GM19023 (cell line): ENCODE results near the gene ZCCHC7.
"Not testable (repeated sequence)": the region's sequence is repeated elsewhere in the genome, so short reads cannot be mapped to it uniquely, and the experiment has no call there.

ENCODE experiments used
- ATAC-seq: cut with Tn5 transposase; IDR thresholded peaks from one replicate; pipeline ENCODE4 v1.9.1; 2021; ENCODE audit warnings: mild to moderate bottlenecking, moderate library complexity; ENCODE audit not compliant: unreplicated experiment

Gene ZCCHC7

GRCh38 chr9:37203456-37203855 lies 83.1 kb downstream of the ZCCHC7 start:
- ATAC-seq = not testable (repeated sequence)

- no peak for ATAC-seq
Measured at GRCh38 chr9:37206121-37206620, 85.8 kb downstream of the ZCCHC7 start.

GRCh38 chr9:37209431-37210386 lies 89.3 kb downstream of the ZCCHC7 start:
- no peak for ATAC-seq

DNA sequence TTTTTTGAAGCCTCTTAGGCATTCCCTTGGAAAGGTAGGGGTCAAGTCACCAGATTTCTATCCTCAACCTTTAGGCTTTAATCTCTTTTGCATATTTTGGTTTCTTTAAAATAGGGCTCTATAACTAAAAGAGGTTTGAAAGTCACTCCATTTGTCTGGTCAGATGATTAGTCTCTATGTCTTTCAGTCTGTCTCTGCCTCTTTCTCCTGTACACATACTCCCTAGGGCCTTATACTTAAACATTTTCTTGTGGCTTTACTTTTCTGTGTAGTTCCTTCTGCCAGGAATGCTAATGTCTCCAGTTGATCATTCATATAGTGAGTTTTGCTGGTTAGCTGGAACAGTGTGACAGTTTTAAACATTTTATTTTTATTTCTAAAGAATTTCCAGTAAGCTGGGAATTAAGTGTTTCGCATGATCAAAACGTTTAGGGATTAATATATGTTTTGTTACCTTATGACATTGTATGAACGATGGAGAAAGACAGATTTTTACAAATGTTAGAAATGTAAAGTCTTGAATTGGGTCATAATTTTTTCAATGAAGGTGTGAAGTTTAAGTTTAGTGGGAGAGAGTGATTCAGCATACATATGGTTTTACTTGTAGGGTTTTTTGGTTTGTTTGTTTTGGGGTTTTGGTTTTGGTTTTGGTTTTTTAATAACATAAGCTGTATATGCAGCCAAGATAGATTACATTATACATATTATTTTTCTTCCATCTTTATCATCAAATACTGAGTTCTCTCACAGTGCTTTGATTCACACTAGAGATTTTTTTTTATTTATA lies 90.6 kb downstream of the ZCCHC7 start:
- no peak for ATAC-seq

DNA sequence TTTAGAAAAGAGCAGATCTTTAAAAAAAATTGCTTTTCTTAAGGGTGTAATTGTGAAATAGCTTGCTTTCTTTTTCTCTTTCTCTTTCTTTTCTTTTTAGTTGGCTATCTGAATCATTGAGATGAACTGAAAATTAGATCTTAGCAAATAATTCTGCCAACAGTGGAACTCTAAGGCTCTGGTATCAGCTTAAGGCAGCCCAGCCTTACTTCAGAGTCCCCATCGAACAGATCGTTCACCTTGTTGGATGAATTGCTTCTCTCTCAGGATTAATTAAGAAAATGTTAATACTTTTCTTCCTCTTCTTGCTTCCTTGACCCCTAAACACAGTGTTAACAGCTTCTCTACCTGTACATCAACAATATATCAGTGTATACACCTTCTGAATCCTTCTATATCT lies 92.1 kb downstream of the ZCCHC7 start:
- ATAC-seq = no peak

DNA sequence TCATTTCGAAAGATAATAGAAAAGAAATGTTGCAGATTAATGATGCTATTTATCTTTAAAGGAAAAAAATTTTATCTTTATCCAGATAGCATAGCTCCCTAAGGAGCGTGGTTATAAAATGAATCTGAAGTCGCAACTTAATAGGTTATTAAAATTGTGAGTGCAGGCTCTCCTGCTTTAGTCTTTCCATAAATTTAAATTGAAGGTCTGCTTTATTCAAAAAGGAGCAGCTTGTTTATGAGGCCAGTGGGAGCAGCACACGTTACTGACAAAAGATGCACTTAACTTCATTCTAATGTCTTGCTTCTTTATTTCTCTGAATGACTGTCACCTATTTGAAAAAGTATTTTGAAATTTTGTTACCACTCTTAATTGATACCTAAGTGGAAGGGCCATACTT lies 95.0 kb downstream of the ZCCHC7 start:
- ATAC-seq = no peak

- ATAC-seq = no peak
Measured at GRCh38 chr9:37215830-37216229, 95.5 kb downstream of the ZCCHC7 start.

DNA sequence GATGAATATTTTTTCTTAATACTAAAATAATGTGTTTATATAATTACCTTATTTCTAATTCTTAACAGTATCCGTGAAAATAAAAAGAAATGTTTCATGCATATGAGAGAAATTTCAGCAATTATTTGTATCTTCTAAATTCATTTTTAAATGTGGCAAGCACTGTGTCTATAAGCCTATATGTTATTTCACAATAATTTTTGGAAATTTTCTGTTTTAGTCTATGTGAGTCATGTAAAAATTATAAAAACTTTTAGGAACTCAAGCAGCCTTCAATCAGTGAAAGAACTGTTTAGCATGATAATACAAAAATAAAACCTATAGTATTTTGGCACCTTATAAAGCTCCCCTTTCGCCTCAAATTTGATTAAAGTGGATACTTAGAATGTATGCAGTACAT lies 96.8 kb downstream of the ZCCHC7 start:
- no peak for ATAC-seq

- no peak for ATAC-seq
Measured at GRCh38 chr9:37218800-37219425, 98.5 kb downstream of the ZCCHC7 start.

- no peak for ATAC-seq
Measured at GRCh38 chr9:37220971-37221370, 100.6 kb downstream of the ZCCHC7 start.

GRCh38 chr9:37221489-37222106 lies 101.2 kb downstream of the ZCCHC7 start:
- no peak for ATAC-seq

- no peak for ATAC-seq
Measured at GRCh38 chr9:37229455-37229854, 109.1 kb downstream of the ZCCHC7 start.

DNA sequence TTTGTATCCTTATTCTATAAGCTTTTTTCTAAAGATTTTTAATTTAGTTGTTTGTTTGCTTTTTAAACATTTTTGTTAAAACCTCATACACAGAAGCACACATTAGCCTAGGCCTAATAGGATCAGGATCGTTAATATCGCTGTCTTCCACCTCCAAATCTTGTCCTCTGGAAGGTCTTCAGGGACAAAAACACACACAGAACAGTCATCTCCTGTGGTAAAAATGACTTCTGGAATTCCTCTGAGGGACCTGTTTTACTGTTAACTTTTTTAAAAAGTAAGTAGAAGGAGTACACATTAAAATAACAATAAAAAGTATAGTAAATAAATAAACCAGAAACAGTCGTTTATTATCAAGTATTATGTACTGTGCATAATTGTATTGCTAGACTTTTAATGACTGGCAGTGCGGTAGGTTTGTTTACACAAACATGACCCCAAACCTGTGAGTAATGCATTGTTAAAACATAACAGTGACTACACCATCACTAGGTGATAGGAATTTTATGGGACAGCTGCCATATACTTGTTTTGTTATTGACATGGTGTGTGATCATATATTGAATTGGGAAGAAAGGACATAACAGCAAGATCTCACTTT lies 109.6 kb downstream of the ZCCHC7 start:
- no peak for ATAC-seq

DNA sequence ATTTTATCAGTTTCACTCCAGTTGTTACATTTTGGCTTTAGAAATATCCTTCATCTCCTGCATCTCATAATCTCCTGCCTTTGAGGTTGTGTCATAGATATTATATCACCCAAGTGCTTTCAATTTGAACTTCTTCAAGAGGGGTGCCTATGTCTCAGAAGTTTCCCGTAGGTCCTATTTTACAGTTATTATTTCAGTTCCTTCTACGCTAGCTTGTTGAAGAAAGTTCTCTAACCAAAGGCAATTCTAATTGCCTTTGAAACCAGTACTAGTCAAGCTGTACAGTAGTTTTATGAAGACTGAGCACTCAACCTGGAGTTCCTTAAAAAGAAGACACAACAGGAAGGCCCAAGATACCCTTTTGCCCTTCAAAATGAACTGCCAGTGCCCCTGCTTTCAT lies 116.4 kb downstream of the ZCCHC7 start:
- no peak for ATAC-seq

GRCh38 chr9:37238122-37238521 lies 117.7 kb downstream of the ZCCHC7 start:
- ATAC-seq = no peak

GRCh38 chr9:37239224-37239859 lies 119.0 kb downstream of the ZCCHC7 start:
- no peak for ATAC-seq

GRCh38 chr9:37239921-37240320 lies 119.5 kb downstream of the ZCCHC7 start:
- no peak for ATAC-seq

GRCh38 chr9:37241340-37241739 lies 121.0 kb downstream of the ZCCHC7 start:
- no peak for ATAC-seq

GRCh38 chr9:37242089-37242488 lies 121.7 kb downstream of the ZCCHC7 start:
- no peak for ATAC-seq
